HG03103 (cell line): ENCODE data around the gene ERRFI1.

ENCODE experiments used
- ATAC-seq: cut with Tn5 transposase; IDR thresholded peaks from one replicate; pipeline ENCODE4 v1.9.1; 2021; ENCODE audit warnings: low read depth; ENCODE audit not compliant: unreplicated experiment

Gene ERRFI1

DNA sequence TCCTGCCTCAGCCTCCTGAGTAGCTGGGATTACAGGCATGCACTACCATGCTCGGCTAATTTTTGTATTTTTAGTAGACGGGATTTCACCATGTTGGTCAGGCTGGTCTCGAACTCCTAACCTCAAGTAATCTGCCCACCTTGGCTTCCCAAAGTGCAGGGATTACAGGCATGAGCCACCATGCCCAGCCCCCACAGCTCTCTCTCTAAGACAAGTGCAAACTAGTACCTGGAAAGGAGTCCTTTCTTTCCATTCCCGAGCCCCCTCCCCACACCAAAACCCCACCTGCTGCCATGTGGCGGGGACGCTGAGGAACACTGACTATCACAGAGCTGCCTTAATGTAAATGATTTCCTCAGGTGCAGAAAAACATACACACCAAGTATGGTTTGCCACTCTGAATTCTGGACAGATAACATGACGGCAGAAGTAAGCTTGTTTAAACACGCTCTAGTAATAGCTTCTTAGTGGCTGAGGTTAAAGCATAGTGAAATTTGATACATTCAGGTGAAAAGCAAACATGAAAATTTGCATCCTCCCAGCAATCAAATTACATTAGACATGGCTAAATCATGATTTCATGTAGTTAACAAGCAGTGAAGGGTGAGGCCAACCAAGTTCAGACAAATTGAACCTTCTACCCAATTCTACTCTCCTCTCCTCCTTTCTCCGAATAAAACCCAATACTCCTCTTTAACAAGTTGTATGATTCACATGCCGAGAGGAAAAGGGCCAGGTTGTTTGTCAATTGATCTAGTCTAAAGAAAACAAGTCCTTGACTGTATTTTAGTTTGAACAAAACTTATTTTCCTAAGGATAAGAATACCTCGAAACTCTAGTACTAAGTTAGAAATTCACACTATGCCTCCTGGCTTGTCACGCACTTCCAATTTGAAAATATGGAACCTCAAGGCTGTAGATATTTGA lies 19.8 kb downstream of the ERRFI1 start:
- no peak for ATAC-seq

DNA sequence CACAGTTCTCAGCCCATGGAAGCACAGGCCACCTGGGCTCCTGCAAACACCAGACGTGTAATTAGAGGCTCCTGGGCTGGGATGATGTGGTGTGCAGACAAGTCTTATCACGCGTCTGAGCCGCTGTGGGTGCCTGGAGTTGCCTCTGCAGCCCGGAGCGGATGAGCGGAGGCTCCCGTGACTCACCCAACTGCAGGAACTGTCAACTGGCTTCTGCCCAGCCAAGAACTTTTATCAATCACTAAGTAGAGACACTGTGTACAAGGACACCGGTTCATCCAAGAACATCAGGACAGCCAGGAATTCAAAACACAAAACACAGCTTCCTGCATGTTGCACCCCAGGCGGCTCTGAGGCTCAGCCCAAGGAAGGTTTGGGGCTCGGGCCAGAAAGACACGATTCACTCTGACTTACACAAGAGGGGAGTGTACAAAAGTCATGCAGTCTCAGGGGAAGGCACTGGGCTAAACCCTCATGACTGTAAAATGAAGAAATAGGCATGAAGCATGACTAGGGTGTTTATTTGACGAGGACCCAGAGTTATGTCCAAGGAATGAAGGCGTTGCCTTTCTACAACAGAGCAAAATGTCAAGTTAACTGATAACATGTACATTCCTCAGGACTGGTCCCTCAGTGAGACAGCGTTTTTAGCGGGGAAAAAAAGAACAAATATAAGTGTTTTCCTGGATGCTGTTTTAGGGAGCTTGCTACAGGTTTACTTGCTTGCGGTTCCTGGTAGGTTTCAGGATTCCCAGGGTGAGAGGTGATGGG lies 21.1 kb downstream of the ERRFI1 start:
- ATAC-seq = no peak

DNA sequence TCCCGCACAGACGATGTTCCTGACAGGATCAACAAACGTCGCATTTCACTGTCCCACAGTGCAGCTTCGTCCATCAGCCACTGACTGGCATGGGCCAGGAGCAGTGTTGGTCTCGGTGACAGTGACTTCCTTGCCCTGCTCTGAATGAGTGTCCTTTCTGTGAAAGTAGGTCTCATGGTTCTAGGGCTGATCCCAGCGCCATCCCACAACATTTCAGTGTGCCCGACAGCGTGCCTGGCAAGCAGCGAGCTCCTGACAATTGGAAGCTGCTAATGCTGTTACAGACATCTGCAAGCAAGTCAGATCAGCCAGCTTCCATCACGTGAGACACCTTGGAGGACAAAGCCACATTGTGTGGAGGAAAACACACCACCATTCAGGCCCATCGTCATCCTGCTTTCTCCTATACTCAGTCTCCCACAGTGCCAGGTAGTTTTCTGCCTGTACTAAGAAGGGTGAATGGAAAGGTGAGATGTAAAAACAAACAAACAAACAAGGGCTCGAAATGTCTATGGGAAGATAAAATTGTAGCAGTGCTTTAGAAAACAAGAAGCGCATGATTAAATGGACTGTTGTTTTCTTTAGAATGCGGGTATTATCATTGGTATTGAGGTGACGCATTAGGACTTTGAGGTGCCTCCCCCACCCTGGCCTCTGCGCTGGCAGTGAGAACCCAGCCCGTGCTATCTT lies 21.9 kb downstream of the ERRFI1 start:
- no peak for ATAC-seq

DNA sequence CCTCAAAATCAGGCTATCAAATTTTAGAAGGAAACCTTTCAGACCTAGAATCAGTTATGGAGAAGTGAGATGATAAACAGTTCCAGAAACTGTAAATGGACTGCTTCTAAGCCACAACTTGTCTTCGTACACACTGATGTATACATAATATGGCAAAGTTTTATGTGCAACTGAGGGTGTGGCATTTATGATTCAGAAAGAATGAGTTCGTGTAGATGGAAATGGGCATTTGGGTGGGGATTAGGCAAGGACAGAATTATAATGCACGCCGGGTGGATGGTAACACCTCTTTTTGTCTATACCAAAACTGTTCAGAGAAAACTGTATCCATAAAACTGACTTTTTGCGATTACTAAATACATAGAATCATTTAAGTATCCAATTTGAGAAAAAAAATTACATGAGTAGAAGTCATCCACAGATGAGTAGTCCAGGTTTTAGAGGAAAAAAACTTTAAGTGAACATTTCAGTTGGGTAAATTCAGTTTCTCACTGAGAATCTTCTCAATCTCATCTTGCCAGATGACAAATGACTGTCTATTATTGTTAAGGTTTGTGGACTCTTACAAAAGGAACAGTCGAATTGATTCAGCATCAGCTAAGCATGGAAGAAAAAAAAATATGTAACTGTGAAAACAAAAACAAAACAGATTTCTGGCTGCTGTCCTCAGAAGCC lies 22.5 kb downstream of the ERRFI1 start:
- ATAC-seq = no peak

DNA sequence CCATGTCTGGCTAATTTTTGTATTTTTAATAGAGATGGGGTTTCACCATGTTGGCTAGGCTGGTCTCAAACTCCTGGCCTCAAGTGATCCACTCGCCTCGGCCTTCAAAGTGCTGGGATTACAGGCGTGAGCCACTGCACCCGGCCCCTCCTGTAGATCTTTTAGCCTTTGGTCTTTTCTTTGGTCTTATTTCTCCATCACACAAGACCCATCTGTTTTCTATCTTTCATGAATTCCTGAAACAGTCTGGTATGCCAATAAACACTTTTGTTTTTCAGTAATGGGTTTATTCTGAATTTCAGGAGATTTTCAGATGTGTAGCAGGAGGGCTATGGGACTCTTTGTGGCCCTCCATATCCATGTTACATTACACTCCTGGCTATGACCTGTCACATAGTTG lies 23.2 kb downstream of the ERRFI1 start:
- ATAC-seq = no peak

DNA sequence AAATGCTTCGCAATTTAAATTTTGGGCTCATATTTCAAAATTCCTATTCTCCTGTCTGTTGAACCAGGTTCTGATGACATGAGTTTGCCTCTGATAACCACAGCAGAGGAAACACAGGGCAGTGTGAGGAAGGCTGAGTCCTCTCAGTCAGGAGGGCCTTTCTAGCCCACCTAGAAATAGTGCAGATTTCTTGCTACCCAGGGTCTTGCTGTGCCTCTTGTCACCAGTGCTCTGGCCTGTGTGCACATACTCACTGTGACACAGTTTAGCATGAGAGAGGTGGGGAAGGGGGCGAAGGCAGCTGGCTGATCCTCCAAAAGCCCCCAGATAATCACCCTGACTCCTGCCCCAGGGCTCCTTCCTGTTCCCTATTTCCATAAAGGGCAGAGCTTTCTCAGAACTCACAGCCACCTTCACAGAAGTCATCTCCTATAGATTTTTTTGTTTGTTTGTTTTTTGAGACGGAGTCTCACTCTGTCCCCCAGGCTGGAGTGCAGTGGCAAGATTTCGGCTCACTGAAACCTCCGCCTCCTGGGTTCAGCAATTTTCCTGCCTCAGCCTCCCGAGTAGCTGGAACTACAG lies 23.7 kb downstream of the ERRFI1 start:
- no peak for ATAC-seq

DNA sequence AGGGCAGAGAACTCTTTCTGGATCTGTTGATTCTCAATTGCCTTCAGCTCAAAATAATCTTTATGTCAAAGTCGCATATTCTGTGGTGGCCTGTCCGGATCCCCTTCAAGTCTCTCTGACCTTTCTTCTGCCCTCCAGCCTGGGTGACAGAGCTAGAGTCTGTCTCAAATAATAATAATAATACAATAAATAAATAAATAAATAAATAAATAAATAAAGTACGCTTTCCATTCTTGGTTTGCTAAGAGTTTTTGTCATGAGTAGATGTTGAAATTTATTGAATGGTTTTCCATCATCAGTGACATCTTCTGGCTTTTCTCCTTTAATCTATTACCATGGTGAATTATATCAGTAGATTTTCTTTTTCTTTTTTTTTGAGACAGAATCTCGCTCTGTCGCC lies 30.7 kb downstream of the ERRFI1 start:
- ATAC-seq = no peak

DNA sequence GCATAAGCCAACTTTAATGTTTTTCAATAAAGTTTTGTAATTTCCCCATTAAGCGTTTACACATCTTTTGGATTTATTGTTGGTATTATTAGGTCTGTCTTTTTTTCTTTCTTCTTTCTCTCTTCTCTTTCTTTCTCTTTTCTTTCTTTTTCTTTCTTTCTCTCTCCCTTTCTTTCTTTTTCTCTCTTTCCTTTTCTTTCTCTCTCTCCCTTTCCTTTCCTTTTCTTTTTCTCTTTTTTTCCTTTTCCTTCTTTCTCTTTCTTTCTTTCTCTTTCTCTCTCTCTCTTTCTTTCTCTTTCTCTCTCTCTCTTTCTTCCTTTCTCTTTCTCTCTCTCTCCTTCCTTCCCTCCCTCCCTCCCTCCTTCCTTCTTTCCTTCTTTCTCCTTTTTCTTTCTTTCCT lies 31.3 kb downstream of the ERRFI1 start:
- no peak for ATAC-seq

DNA sequence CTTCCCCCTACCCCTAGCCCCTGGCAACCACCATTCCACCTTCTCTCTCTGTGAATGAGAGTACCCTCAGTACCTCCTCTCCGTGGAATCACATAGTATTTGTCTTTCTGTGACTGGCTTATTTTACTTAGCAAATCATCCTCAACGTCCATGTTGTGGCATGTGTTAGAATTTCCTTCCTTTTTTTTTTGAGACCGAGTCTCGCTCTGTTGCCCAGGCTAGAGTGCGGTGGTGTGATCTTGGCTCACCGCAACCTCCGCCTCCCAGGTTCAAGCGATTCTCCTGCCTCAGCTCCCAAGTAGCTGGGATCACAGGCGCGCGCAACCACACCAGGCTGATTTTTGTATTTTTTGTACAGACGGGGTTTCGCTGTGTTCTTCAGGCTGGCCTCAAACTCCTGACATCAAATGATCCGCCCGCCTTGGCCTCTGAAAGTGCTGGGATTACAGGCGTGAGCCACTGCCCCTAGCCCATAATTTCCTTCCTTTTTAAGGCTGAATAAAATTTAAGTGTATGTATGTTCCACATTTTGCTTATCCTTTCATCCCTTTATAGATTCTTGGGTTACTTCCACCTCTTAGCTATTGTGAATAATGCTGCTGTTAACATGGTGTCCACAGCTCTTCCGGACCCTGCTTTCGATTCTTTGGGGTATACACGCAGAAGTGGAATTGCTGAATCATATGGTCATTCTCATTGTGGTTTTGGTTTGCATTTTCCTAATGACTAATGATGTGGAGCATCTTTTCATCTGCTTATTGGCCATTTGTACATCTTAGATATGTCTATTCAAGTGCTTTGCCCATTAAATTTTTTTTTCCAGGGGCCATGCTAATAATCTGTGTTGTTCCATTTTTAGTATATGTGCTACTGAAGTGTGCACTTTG lies 32.3 kb downstream of the ERRFI1 start:
- peak; percentile 72 for ATAC-seq

DNA sequence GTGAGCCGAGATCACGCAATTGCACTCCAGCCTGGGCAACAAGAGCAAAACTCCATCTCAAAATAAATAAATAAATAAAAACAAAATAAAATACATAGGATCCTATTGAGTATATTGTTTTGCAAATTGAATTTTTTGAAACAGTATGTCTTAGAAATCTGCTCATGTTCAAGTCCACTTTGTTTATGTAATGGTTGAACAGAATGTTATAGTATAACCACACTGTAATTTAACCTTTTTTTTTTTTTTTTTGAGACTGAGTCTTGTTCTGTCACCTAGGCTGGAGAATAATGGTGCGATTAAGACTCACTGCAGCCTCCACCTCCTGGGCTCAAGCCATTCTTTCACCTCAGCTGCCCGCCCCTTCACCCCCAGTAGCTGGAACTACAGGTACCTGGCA lies 33.2 kb downstream of the ERRFI1 start:
- no peak for ATAC-seq

DNA sequence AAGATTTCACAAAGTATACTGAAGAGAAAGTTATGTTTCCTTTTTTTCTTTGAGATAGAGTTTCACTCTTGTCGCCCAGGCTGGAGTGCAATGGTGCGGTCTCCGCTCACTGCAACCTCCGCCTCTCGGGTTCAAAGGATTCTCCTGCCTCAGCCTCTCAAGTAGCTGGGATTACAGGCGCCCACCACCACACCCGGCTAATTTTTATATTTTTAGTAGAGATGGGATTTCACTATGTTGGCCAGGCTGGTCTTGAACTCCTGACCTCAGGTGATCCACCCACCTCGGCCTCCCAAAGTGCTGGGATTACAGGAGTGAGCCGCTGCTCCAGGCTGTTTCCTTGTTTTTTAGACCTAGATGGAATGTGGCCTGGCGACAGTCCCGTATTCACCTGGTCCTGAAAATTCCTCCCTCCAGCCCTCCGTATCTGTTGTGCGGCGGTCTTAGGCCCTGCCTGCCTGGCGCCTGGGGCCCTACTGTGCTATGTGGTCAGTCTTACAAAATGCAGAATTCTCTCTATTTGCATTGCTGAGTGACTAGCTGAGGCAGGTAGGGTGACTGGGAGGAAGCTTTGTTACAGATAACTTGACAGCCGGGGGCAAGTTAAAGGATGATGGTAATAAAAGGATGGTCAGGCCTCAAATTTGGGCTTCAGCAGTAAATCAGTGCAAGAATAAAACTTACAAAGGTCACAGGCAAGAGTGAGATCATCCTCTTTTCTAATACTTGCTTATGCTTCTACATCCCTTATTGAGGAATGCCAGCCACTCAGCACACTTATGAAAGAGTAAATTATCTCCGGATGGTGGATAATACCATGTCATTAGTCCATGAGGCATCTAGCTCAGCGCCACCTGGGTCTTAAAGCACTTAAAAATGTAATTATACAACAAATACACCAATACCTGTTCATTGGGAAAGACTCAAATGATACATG lies 34.3 kb downstream of the ERRFI1 start:
- no peak for ATAC-seq

DNA sequence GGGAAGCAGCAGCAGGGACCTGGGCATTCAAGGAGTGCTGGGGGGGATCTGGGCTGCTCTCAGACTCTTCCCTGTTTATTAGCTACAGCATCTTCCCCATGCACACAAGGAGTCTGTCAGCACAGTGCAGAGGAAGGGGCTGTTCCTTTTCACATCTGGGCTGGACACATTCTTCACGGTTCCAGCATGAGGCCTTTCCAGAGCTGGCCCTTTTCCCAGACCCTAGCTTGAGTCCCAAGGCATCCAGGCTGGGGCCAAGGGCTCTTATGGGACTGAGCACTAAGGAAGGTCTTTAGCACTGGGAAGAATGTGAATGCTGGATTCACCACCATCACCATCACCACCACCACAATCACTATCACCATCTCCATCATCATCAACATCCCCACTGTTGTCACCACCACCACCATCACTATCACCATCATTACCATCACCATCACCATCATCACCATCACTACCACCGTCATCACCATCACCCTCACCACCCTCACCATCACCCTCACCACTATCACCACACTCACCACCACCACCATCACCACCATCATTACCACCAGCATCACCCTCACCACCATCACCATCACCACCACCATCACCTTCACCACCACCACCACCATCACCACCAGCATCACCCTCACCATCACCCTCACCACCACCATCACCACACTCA lies 36.2 kb downstream of the ERRFI1 start:
- no peak for ATAC-seq

DNA sequence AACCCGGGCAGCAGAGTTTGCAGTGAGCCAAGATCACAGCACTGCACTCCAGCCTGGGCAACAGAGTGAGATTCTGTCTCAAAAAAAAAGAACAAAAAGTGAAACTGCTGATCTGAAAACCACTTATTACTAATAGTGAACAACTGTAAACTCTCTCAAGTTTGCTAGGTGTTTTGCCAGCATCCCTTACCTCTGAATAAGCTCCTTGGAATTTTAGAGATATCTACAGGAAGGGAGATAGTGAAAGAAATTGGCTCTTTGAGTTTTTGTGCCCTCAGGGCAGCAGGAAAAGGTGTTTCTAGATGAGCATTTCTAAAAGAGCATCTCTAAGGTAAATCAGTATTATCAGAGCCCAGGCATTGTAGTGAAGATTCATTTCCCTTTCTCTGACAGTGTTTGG lies 37.5 kb downstream of the ERRFI1 start:
- no peak for ATAC-seq

DNA sequence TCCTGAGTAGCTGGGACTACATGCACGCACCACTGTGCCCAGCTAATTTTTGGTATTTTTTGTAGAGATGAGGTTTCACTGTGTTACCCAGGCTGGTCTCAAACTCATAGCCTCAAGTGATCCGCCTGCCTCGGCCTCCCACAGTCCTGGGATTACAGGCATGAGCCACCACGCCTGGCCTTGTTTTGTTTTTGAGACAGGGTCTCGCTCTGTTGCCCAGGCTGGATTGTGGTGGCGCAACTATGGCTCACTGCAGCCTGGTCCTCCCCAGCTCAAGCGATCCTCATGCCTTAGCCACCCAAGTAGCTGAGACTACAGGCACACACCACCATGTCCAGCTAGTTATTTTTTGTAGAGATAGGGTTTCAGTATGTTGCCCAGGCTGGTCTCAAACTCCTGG lies 38.6 kb downstream of the ERRFI1 start:
- ATAC-seq = no peak

DNA sequence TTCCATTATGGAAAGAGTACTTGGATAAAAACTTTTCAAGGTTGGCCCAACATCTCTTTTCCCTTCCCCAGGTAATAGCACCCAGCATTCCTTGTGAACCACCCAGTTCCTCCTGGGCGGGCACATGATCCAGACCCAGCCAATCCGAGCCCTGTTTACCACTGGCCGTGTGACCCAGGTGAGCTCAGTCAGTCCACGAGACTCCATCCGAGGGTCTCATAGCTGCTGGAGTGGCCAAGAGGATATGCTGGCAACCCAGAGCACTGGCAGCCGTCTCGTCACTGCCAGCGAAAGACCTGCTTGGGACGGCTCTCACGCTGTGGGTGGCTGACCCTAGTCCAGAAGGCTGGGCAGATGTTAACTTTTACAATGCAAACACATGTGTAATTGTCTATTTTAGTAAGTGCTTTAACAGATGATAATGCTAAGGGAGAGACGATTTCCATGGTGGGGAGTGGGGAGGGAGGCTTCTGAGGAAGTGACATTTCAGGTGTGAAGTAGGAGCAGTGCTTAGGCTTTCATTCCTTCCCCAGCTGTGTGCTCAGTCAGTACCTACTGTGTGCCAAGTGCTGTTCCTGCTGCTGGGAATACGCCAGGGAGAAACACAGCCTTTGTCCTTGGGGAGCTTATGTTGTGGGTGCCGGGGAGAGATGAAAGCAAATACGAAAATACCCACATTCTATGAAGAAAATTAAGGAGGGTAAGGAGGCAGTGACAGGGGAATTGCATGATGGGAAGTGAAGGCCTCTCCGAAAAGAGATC lies 40.1 kb downstream of the ERRFI1 start:
- ATAC-seq = no peak

DNA sequence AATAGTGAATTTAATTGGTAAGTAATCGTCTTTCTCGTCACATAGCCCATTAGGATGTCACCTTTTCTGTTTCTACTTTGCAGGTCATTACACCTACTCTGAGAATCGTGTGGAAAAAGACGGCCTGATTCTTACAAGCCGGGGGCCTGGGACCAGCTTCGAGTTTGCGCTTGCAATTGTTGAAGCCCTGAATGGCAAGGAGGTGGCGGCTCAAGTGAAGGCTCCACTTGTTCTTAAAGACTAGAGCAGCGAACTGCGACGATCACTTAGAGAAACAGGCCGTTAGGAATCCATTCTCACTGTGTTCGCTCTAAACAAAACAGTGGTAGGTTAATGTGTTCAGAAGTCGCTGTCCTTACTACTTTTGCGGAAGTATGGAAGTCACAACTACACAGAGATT lies 41.3 kb downstream of the ERRFI1 start:
- no peak for ATAC-seq
